SK-N-SH (cell line): Measurements from ENCODE around the gene CIAO2A.

Experiments
- CTCF ChIP-seq: fragments of 200-600 bp; sonication (generic); IDR thresholded peaks from 2 replicates; pipeline ENCODE4 v1.6.1; 2017; ENCODE audit warnings: antibody characterized with exemption, mild to moderate bottlenecking, moderate library complexity
- EZH2phosphoT487 ChIP-seq: fragments of 200-600 bp; sonication (generic); IDR thresholded peaks from 2 replicates; pipeline ENCODE4 v1.6.1; 2017; ENCODE audit warnings: low read depth, mixed run types, mild to moderate bottlenecking, antibody characterized with exemption, moderate library complexity, borderline replicate concordance
- GABPA ChIP-seq: IDR thresholded peaks from 2 replicates; pipeline ENCODE4 v1.4.0; 2012; ENCODE audit warnings: low read depth, mild to moderate bottlenecking
- RAD21 ChIP-seq: IDR thresholded peaks from 2 replicates; pipeline ENCODE4 v1.6.1; 2012; ENCODE audit warnings: mild to moderate bottlenecking, low read length
- REST ChIP-seq: IDR thresholded peaks from 2 replicates; pipeline ENCODE4 v1.6.1; 2012; ENCODE audit warnings: mild to moderate bottlenecking, low read depth, low read length, moderate library complexity
- RXRA ChIP-seq: IDR thresholded peaks from 2 replicates; pipeline ENCODE4 v1.4.0; 2012; ENCODE audit warnings: low read depth, mild to moderate bottlenecking, borderline replicate concordance
- TF ChIP-seq, protein P1 (sequence below): IDR thresholded peaks from 2 replicates; pipeline ENCODE4; 2012

GRCh38 chr15:64045774-64046420, 47.7 kb downstream of the CIAO2A start:
- TF ChIP-seq CTCF: no peak
- TF ChIP-seq REST: no peak
- no peak for TF ChIP-seq RAD21
- no peak for TF ChIP-seq GABPA
- TF ChIP-seq, protein P1, sequence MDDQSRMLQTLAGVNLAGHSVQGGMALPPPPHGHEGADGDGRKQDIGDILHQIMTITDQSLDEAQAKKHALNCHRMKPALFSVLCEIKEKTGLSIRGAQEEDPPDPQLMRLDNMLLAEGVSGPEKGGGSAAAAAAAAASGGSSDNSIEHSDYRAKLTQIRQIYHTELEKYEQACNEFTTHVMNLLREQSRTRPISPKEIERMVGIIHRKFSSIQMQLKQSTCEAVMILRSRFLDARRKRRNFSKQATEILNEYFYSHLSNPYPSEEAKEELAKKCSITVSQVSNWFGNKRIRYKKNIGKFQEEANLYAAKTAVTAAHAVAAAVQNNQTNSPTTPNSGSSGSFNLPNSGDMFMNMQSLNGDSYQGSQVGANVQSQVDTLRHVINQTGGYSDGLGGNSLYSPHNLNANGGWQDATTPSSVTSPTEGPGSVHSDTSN: no peak
- no peak for TF ChIP-seq EZH2phosphoT487
- no peak for TF ChIP-seq RXRA
